Neural cell (in vitro differentiated cells): ENCODE results near the gene PPM1J.

Experiments used
- CTCF ChIP-seq: fragments of 450-650 bp; IDR thresholded peaks from 2 replicates; pipeline ENCODE4 v1.5.1; 2014; ENCODE audit warnings: antibody characterized with exemption, mild to moderate bottlenecking, moderate library complexity; ENCODE audit not compliant: poor library complexity, severe bottlenecking
- EZH2 ChIP-seq: fragments of 200-600, 300-800 bp; shearing (Covaris generic), sonication (generic); IDR thresholded peaks from 2 replicates; pipeline ENCODE4 v1.6.1; 2014; ENCODE audit warnings: antibody characterized with exemption, low read length, borderline replicate concordance, mild to moderate bottlenecking; ENCODE audit not compliant: insufficient read depth, poor library complexity, severe bottlenecking
- POLR2AphosphoS5 ChIP-seq: IDR thresholded peaks from 2 replicates; pipeline ENCODE4 v1.6.1; 2012

GRCh38 chr1:112718691-112719418 is 3.7 kb upstream of the PPM1J start:
- TF ChIP-seq CTCF (peak; percentile 62), POLR2AphosphoS5 (no peak), EZH2 (no peak)
